Glomerular endothelial cell (primary cell): ENCODE data around the gene SEMA6B. TPM values are rescaled to one million over a fixed set of nuclear protein-coding genes. Genes with fewer than 3 reads are reported as not detected.

Experiments
- DNase-seq: peaks from one replicate; pipeline ENCODE4 v3.0.0-alpha.2; 2011; ENCODE audit warnings: low read depth, low spot score; ENCODE audit errors: extremely low read depth
- total RNA-seq: library from RNA; depleted of rRNA; stranded (reverse); fragments of >200 nt; gene quantifications from 2 replicates; pipeline ENCODE4 v1.2.3, GENCODE V29; 2015

Gene SEMA6B
- total RNA-seq, 1 donor from 2014 or later, result 446 TPM

DNA sequence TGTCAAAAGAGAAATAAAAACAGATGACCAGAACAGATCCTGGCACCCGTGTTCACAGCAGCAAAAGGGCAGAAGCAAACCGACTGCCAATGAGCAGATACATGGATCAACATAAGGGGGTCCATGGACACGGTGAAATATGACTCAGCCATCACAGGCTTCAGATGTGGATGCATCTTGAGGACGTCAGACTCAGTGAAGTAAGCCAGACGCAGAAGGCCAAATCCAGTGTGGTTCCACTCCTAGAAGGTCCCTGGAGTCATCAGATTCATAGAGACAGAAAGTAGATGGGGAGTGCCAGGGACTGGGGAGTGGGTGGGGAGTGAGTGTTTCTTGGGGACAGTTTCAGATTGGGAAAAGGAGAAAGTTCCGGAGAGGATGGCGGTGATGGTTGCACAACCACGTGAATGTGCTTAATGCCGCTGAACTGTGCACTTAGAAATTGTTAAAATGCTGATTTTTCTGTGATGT lies 28.8 kb upstream of the SEMA6B start:
- no peak for DNase-seq

DNA sequence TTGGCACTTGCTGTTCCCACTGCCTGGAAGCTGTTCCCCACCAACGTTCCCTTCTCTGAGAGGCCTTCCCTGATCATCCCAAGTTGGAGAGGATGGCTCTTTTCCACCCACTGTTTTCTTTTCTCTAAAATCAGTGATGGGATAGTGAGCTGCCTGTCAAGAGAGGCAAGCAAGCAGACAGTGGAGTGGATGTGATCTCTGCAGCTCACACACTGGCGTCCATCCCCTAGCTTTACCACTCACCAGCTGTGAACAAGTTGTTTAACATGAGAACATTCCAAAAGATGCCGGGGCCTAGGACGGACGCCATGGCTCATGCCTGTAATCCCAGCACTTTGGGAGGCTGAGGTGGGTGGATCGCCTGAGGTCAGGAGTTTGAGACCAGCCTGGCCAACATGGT lies 28.0 kb upstream of the SEMA6B start:
- DNase-seq, result no peak

DNA sequence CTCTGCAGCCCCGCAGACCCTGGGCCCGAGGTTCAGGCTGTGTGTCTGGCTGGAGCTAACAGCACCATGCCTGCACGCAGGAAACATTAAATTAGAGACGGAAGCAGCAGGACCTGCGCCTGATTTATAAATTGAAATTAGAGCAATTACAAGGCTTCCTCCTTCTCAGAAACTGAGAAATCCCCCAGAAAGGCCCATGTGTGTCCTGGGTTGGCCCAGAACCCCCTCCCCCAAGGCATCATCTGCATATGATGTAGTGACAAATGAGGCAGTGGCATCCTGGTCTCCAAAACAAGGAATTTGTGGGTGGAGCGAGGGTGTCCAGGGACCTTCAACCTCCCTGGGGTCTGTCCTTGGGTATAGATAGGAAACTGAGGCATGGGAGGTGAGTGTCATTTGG lies 27.2 kb upstream of the SEMA6B start:
- no peak for DNase-seq

DNA sequence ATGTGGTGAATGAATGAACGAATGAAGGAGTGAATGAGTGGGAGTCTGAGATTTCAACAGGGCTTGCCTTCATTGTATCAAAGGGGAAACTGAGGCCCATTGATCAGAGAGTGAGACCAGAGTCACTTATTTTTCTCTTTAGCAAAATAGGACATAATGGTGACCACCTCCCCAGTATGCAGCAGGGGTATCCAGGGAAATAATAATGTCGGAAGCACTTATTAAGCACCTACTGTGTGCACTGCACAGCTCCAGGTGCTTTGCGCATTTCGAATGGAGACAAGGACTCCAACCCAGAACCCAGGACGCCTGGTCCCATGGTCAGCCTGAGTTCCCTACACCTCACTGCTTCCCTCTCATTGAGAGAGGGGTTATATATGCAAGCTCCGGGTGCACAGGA lies 26.8 kb upstream of the SEMA6B start:
- no peak for DNase-seq

DNA sequence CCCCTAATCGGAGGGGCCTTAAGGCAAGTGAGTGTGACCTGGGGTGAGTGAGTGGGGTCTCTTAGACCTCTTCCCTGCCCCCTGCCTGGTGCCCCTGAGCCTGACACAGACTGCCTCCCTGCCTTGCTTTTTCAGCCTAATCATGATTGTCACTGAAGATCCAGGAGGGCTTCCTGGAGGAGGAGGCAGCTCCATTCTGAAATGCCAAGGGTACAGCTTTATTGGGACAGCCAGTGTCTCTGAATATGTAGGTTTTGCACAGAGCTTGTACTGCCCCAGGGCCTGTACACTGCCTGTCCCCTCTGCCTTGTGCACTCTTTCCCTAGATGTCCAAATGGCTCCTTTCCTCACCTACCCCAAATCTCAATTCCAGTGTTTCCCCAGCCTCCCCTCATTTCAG lies 26.1 kb upstream of the SEMA6B start:
- no peak for DNase-seq

DNA sequence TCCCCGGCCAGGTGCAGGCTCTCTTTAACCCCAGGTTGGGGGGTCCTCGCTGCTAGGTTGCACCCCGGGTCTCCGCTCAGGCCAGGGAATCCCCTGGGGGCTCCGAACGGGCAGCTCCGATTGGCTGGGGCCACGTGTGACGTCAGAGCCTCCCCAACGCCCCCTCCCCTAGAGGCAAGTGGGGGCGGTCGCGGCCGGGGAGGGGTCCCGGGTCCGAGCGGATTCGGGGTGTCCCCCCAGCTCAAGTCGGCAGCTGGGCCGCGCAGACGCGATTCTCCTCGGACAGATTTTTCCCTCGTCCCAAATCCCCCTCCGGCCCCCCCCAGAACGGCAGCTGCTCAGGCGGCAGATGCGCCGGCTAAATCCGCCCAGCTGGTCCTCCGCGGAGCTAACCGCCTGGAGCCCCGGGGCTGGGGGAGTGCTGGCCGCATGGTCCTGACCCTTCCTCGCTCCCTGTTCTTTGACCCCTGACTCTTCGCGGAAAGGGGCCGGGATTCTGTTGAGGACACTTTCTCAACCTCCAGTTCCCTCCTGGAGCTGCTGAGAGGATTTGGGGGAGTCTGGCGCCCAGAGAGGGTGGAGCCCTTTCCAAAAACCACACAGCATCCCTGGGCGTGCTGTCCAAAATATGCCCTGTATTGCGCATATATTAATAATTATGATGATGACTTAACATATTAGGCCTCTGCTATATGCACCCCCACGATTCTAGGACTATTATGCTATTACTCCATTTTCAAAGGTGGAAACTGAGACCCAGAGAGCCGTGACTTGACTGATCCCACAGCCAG lies 25.4 kb upstream of the SEMA6B start:
- no peak for DNase-seq

DNA sequence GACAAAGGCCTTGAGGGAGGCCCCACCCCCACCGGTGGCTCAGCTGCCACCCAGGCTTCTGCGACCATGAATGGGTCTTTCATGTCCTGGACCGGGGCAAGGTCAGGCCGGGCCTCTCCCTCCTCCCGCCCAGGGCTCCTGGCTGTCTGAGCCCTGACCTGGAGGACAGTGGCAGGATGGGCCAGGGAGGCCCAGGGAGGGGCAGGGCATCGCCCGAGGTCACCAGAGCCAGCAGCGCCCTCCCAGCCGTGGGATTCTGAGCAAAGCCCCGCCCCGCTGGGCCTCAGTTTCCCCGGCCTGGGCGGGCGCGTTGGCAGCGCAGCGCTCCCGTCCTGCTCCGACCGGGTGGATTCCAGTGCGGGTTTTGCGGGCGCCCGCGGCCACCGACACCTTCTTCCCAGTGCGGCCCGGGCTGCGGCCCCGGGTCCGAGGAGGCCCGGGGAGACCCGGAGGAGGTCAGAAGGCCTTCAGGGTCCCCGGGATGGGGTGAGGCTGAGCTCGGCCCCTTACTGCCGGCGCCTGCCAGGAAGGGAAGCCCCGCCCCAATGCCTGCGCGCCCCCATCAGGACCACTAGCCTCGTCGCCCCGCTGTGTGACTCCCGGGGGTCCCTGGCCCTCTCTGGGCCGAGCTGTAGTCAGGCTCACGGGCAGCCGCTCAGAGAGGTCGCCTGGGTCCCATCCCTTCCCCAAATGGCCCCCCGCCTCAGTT lies 24.6 kb upstream of the SEMA6B start:
- DNase-seq, result no peak

DNA sequence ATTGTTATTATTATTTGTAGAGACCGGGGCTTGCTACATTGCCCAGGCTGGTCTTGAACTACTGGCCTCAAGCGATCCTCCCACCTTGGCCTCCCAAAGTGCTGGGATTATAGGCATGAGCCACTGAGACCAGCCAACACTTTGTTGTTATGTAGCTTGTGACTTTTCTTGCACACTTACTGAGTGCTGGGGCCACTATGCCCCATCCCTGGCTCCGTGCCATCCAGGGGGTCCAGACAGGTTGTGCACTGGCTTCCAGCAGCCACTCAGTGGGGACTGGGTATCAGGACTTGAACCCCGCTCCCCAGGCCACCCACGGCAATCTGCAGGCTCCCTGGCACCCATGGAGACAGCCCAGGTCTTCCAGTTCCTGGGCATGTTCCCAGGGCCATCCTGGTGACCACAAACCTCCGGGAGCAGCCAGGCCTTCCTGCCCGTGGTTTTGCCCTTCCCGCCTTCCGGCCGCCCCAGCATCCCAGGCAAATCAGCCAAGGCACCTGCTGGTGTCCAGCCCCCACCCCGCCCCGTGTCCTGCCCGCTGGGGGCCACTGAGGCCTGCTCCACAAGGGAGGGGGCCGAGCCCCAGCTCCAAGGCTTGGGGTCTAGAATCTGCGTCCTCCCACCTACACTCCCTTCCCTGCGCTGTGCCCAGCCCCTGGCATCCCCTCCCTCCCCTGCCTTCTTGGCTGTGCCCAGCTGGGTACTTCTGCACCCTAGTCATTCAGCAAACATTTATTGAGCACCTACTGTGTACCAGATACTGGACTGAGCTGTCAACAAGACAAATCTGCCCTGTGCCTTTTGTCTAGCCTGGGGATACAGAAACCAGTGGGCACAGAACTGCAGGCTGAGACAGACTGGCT lies 23.7 kb upstream of the SEMA6B start:
- no peak for DNase-seq

DNA sequence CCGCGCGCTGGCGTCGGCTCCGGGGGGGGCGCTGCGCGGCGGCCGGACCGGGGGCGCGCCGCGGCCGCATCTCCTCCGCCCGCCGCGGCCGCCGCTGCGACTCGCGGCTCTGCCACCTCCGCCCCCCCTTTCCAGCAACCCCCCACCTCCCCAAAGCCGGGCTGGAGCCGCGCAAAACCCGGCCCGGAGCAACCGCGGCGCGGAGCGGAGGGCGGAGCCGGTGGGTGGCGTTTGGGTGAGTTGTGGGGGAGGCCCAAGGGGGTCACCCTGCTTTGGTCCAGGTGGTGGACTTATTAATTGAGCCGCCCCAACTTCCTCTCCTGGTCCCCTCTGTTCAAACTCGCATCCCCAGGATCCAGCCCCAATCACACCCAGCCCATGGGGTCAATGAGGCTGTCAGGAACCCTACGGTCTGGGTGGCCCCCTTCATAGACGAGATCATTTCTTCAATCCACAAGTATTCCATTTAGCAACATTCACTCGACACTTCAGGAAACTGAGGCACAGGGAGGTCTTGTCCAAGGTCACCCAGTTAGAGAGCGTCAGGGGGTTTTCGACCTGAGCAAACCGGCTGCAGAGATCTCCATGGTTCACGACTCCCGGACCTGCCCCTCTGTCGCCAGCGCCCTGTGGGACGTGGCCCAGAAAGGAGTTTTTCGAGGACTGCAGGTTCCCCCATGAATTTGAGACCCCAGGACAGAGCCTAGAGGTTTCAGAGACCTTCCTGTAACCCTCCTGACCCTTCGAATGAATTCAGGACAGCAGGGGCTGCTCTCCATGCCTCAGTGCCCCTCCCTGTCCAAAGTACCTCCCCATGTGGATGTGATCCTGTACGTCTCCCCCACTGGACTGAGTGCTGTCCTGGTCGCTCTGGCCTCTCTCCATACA lies 22.4 kb upstream of the SEMA6B start:
- DNase-seq, result no peak

DNA sequence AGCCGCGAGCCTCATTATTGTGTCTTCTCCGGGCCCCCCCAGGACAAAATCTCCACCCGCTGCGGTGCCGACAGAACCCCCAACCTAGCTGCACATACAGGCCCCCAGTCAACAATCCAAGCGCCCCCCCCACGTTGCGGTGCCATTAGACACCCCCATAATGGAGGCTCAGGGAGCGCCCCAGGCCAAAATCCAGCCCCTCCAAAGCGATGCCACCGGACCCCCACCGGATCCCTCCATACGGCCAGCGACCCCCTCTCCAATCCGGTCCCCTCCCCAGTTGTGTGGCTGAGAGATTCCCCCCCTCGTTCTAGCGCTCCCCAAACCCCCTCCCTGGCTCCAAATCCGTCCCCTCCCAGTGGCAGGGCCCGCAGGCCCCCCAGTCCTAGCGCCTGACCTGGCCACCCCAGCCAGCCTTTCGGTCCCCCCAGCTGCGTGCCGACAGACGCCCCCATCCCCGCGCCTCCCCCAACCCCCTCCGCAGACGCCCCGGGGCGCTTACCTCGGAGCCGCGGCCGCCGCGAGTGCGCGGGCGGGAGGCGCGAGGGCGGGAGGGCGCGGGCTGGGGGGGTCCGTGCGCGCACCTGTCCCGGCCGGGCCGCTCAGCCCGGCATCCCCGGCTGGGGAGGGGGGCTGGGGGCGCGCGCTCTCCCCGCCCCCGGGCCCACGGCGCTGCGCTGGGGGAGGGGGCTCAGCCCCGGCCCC lies 21.6 kb upstream of the SEMA6B start:
- DNase-seq, result no peak

DNA sequence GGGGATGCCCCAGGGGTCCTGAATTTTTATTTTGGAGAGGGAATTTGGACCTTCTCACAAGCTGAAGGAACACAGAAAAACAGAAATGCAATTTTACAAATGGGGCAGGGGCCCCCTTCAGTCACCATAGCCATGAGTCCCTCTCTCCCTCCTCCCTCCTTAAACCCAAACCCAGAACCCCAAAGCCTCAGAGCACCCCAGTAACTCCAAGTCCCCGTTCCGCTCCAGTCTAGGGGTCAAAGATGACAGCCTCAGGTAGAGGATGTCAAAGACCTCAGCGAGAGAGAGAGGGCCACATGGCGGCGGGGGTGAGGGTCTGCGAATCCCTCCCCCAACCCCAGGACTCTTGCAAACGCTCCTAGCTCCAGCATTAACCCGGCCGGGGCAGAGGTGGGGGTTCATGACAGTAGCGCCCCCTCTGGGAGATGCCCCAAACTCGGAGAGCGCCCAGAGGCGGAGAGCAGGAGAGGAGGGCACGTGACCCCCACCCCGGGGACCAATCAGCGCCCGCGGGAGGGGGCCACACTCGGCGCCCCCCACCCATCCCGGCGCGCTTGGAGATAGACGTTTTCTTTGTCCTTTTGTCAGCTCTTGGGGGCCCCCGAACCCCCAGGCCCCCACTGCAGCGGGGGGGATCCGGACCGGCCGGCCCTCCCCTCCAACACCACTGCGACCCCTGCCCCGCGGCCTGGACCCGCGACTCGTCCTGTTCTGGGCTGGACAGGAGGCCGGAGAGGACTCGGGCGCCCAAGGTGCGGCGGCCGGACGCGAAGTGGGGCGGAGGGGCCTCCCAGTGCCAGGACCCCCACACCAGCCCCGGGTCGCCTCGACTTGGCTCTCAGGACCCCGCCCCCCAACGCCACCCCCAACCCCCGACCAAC lies 20.8 kb upstream of the SEMA6B start:
- no peak for DNase-seq

DNA sequence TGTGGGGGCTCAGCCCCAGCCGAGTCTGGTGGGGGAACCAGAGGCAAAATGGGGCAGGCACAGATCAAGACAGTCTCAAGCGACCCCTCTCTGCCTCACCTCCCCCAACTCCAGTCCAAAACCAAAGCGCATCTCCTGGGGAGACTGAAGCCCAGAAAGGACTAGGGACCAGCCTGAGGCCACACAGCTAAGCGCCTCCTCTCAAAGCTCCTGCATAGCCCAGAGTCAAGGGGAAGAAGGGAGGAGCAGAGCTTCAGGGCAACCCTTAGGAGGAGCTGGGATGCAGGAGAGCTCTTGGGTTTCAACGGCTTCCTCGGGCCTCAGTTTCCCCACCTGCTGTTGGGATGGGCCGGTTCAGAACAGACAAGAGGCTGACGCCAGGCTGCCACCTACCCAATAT lies 19.9 kb upstream of the SEMA6B start:
- no peak for DNase-seq

DNA sequence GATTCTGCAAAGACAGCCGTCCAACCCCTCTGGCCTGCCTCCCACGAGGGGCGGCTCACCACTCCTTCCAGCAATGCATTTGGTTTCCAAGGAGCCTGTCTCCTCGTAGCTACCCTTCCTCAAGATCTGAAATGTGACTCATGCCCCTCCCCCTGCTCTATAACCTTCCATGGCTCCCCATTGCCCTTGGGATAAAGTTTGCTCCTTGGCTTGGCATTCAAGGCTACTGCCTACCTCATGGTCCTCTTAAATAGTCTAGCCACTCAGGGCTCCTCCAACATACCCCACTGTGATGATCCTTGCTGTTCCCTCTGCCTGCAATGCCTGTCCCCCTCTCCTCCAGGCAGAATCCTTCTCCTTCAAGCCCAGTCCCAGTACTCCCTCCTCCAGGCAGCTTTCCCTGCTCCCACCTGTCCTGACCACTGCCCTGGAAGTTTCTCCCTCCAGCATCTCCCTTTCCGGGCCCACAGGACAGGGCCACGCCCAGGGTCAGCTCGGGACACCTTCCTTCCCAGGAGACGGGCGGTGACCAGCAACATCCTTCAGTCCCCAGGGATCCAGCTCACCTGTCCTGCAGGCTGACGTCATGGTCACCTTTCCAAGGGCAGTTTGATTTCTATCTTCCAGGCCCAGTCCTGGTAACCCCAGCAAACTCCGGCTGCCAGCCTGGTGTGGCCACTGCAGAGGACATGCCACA lies 19.2 kb upstream of the SEMA6B start:
- DNase-seq, result no peak

DNA sequence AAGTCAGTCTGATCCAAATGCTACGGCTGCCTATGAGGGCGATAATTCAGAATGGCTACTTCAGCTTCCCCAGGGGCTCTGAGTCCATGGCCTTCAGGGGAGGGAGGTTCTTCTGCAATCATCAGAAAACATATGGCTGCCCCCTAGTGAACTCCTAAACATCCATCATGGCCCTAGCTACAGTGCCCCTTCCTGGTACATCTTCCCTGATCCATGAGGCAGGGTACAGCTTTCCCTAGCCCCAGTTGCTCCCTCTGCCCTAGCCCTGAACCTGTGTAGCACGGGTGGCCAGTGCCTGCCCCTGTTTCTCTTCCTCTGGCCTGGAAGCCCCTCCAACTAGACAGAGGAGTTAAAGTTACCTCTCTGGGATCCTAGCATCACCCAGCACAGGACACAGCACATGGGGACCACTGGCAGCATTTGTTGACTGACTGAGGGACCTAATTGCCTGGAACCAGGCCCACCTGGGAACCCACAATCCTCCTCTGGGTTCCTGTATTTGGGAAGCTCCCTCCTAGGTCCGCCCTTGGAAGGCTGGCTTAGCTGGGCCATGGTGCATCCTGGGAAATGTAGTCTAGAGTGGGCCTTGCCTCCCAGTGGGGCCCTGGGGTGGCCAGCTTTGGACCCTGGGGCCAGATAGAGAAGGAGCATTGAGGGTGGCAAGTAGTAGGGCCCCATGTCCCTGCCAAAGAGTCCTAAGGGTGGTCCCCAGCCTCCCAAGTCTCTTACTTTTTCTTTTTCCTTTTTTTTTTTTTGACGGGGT lies 17.7 kb upstream of the SEMA6B start:
- no peak for DNase-seq

DNA sequence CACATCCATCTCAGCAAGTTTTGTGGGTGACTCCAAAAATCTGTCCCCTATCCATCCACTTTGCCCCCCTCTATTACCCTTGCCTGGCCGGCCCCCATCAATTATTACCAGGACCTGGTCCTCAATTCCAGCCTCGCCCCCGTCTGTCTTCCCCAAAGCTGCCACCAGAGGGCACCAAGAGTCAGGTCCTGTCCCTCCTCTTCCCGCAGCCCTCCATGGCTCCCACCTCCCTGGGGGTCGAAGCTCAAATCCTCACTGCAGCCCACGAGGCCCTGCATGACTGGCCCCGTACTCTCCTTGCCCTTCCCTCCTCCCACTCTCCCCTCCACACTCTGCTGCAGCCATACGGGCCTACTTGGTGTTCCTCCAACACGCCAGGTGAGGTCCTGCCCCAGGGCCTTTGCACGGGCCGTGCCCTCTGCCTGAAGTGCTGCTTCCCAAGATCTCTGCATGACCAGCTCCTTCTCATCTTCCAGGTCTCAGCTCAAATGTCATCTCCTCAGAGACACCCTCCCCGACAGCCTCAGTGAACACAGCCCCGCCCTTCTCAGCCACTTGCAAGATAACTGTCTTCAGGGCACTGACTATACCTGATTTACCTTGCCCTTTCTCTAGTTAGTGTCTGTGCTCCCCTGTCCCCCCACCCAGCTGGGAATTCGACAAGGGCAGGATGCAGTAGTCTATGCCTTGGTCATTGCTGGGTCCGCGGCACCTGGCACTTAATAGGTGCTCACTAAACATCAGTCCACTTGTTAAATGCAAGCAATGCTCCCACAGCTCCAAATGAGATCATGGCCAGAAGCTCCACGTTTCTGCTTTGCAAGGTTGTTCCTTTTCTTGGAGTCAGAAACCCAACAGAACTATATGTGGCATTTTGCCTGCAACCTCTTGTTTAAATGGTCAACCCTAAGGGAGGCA lies 16.8 kb upstream of the SEMA6B start:
- no peak for DNase-seq

DNA sequence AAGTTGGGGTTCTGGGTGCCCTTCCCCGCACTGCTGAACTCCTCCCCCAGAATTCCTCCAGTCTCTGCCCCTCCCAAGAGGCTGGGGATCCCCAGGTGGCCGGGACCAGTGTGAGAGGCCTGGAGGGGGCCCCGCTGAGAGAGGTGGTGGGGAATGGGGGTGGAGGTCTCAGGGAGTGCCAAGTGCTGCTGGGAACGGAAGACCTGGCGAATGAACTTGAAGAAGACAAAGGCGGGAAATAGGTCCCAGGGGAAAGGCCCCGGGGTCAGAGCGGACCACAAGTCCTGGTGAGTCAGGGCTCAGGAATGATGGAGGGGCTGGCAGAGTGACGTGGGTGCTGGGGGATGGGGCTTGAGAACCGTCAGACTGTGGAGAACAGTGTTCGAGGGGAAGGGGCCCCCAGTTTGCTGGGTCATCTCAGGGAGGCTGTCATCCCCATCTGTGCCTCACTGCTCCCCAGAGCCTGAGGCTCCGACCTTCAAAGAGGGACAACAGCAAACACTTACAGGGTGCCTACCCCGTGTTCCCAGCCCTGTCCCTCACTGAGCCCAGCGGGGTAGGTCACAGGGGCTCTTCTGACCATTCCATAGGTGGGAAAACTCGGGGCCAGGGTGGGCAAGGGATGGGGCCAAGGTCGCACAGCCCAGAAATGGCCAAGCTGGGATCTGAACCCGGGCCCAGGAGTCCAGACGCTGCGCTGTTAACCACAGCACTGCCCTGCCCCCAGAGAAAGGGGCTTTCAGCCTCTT lies 16.0 kb upstream of the SEMA6B start:
- DNase-seq, result peak; percentile 93
